GM21529 (cell line): ENCODE measurements around the gene ADGRV1.
"Not testable (repeated sequence)": the region's sequence is repeated elsewhere in the genome, so short reads cannot be mapped to it uniquely, and the experiment has no call there.

ENCODE experiments used
- ATAC-seq: cut with Tn5 transposase; IDR thresholded peaks from one replicate; pipeline ENCODE4 v1.9.1; 2021; ENCODE audit not compliant: unreplicated experiment

The ADGRV1 gene

DNA sequence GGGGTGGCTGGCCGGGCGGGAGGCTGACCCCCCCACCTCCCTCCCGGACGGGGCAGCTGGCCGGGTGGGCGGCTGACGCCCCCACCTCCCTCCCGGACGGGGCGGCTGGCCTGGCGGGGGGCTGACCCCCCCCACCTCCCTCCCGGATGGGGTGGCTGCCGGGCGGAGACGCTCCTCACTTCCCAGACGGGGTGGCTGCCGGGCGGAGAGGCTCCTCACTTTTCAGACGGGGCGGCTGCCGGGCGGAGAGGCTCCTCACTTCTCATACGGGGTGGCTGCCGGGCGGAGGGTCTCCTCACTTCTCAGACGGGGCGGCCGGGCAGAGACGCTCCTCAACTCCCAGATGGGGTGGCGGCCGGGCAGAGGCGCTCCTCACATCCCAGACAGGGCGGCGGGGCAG, 37.2 kb downstream of the ADGRV1 start:
- ATAC-seq = not testable (repeated sequence)

DNA sequence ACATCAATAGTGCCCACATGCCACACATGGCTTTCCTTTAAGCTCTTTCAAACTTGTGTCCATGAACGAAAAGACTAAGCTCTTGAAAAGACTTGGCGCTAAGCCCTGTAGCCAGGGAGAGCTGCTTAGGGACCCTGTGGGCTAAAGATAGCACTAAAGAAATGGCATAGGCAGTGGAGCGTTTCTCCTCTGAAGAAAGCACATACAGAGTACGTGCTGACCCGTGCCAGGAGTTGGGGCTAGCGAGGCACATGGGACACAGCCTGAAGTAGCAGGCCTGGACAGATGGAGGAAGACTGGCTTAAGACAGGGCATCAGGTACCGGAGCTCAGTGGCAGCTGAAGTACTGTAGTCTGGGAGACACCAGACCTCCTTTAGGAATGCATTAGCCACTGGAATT, 39.7 kb downstream of the ADGRV1 start:
- no peak for ATAC-seq

DNA sequence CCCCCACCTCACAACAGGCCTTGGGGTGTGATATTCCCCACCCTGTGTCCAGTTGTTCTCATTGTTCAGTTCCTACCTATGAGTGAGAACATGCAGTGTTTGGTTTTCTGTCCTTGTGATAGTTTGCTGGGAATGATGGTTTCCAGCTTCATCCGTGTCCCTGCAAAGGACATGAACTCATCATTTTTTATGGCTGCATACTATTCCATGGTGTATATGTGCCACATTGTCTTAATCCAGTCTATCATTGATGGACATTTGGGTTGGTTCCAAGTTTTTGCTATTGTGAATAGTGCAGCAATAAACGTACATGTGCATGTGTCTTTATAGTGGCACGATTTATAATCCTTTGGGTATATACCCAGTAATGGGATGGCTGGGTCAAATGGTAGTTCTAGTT, 41.7 kb downstream of the ADGRV1 start:
- ATAC-seq = not testable (repeated sequence)

DNA sequence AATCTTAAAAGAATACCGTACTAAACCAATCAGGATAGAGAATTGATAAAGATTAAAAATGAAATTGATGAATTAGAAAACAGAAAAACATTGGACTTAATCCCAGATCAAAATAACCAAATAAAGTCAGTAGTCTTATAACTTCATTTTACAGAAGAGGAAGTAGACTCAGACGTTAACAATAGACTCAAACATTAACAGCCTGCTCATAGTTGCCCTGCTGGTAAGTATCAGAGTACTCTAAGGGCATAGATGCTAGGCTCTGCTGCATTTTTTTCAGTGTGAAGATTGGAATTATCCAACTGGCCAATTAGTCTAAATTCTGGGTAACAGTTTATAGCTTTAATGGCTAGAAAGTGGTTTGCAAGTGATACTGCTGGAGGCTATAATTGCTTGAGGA, 42.9 kb downstream of the ADGRV1 start:
- no peak for ATAC-seq

DNA sequence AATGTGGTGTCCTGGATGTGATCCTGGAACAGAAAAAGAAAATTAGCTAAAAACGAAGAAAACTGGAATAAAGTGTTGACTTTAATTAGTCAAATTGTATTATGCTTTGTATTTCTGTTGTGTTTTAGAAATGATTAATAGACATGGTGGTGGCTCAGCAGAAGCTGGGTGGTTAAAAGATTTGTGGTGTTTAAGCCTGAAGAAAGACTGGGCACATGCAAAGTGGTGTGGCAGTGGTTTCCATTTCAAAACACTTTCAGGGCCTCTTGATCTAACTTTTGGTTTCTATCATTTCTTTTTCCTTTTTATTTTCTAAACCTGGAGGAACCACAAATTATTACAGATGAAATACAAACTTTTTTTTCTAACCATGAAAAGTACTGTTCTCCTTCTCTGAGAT, 44.1 kb downstream of the ADGRV1 start:
- peak; percentile 52 for ATAC-seq

DNA sequence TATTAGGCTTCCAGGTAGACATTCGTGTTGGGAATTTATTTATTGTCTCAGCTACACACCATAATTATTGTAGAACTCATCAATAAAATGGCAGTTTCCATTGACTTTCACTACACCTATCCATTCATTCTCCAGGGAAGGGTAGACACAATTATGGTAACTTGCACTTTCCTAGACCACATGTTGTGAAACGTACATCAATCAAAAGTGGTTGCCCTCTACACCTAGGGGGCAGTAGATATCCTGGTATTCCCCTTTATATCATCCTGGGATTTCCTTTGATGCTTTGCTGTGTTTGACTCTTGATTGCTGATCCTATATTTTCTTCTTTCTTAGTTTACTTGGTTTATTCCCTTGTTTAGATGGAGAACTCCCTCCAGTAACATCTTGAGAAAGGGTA, 47.9 kb downstream of the ADGRV1 start:
- ATAC-seq = no peak

DNA sequence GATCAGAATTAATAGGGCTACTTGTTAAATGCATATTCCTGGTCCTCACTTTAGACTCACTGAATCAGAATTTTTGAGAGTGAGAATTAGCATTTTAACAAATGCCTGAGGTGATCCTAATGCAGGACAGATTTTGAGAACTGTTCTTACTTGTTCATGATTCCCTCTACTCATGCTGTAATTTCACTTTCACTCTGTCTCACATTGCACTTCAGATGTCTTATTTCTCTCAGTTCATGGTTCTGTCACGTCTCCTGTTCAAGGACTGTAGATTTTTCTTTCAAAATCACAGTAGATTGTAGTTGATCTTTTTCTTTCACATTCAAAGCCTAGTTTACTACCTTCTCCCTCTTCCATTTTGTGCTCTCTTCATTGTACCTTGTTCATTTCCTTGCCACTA, 54.3 kb downstream of the ADGRV1 start:
- ATAC-seq = peak; percentile 97

DNA sequence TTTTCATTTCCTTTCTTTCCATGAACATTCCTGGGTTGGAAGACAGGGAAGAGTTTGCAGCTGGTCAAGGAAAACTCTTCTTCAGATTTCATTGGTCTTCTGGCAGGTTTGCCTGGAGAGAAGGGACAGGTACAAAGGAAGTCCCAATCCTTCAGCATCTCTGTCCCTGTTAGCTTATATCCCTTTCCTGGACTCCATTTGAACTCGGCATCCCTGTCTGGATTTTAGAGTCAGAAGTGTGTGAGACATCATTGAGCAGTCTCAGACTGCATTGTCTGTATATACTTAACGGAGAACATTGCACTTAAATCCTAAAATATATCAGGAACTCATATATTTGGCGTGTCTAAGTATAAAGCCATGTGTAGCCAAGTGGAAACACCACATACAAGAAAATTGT, 54.9 kb downstream of the ADGRV1 start:
- no peak for ATAC-seq

DNA sequence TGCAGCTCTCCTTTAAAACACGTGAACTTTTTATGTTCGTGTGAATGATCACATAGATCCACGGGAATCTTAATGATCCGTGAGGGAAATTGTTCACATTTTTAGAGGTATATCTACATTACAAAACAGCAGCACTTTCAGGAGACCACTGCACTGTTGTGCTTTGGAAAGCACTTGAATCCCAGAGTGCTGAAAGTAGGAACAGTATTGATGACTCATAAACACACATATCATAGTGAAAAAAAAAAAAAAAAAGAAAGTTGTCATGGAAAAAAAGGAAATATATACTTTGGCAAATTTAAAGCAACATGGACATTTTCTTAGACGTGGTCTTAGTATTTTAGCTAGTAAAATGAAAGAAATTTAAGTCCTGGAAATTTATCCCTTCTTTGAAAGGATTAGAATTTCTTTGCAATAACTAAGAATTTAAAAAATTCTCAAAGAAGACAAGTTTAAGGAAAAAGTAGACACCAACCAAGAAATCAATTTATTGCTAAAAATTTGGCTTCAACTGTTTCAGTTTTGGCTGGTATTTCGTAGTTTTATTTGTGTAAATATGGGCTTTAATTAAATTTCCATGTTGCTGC, 55.4 kb downstream of the ADGRV1 start:
- ATAC-seq = no peak

DNA sequence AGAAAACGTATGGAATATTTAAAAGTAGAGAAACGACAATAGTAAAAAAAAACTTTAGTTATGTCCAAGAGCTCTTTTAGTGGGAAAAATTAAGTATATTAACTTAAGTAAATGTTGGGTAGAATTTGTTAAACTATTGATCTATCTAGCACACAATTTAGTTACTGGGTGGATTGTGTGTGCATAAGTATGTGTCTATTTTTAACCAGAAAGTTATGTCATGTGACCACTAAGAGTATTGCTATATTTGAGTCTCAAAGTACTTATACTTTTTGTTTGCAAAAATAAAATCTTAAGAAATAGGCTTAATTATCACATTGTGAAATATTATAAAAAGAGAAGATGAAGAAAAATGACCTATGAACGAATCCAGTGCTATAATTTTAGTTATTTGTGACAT, 56.8 kb downstream of the ADGRV1 start:
- ATAC-seq = no peak

DNA sequence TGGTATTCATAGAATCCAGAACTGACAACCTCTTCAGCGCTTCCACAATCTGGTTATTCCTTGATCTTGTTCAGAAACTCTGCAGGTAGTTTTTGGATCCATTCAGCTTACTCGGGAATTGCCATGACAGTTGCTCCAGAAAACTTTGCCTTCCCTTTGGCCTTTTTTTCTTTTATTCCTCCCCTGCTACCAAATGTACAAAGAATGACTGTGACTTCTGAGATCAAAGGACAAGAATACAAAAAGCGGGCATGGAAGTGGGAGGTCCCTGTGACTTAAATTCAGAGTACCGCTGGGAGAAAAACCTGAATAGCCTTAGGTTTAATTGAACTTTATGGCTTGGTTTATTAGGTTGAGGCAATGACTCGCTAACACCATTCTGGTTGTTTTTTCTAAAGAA, 59.5 kb downstream of the ADGRV1 start:
- ATAC-seq = no peak

DNA sequence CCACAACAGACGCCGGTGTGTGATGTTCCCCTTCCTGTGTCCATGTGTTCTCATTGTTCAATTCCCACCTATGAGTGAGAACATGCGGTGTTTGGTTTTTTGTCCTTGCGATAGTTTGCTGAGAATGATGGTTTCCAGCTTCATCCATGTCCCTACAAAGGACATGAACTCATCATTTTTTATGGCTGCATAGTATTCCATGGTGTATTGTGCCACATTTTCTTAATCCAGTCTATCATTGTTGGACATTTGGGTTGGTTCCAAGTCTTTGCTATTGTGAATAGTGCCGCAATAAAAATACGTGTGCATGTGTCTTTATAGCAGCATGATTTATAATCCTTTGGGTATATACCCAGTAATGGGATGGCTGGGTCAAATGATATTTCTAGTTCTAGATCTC, 61.2 kb downstream of the ADGRV1 start:
- ATAC-seq = not testable (repeated sequence)

DNA sequence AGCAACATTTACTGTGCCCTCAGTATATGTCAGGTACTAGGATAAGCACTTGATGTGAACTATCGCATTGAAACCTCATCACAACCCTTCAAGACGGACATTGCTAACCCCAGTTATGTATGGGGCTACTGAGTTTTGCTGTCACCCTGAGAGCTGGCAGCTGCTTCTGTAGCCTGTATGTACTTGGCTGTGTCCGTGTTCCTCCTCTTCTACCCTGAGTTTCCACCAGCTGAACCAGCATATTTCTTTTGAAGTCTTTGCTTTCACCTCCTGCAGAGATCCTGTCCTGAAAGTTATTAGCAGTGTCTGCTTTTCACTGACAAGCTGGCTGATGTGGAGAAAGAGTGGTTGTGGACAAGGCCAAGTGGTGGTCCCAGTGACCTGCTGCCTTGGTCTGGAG, 63.3 kb downstream of the ADGRV1 start:
- no peak for ATAC-seq

DNA sequence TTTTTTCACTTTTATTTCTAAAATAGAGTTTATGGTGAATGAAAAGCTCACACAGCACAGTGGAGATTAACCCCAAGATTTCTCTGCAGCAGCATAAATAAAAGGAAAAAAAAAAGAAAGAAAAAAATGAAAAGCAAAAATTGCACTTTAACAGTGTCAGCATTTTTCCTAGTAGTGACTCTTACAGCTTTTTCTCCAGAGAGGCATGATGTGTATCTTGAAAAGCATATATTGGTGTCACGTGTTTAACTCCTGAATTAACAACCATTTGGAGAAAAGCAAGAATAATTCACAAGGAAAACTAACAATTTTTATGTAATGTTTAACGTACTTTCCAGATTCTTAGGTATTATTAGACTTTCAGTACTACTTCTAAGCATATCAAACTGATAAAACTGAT, 67.9 kb downstream of the ADGRV1 start:
- no peak for ATAC-seq

DNA sequence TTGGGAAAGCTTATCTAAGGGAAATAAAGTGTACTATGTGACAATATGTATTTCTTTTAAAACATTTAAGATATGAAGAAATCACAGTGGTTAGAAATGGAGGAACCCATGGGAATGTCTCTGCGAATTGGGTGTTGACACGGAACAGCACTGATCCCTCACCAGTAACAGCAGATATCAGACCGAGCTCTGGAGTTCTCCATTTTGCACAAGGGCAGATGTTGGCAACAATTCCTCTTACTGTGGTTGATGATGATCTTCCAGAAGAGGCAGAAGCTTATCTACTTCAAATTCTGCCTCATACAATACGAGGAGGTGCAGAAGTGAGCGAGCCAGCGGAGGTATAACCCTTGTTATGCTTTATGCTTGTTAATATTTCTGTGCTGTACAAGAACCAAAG, 69.9 kb downstream of the ADGRV1 start:
- no peak for ATAC-seq

DNA sequence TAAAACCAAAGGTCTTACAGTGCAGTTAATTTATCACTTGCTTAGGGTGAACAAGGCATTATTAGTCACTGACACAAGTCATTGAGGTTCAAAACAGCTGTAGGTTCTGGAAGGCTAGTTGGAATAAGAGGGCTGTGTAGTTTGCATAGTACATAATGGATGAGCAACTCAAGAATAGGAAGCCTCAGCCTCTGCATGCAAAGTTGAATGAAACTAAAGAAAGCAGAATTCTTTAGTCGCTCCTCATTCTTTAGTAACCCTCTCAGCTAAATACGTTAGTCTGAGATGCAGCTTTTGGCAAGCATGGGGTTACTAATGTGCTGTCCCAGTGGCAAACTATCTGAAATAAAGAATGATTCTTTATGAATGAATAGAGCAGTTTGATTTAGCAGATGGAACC, 74.2 kb downstream of the ADGRV1 start:
- no peak for ATAC-seq

DNA sequence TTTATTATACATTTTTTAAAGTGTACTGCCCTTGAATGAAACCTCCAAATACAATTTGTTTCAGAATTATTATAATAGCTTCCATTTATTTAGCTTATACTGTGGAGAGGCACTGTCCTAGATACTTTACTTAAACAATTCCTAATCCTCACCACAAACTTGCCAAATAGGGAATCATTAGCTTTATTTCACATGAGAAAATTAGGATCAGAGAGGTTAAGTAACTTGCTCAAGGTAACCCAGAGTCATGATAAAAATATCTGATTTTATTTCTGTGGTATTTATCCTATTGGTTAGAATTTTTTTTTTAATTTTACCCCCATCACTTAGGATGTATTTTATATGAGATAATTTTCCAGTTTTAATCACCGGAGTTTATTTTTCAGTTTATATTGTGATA, 78.4 kb downstream of the ADGRV1 start:
- ATAC-seq = no peak

DNA sequence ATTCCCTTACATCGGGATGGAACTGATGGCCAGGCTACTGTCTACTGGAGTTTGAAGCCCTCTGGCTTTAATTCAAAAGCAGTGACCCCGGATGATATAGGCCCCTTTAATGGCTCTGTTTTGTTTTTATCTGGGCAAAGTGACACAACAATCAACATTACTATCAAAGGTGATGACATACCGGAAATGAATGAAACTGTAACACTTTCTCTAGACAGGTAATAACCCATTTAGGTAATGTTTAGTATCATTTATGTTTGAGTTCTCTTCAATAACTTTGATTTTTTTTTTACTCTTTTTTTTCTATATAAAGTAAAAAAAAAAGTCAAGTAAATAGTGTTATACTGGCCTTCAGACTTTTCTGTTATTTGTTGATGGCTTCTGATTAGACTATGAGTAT, 79.1 kb downstream of the ADGRV1 start:
- ATAC-seq = no peak

DNA sequence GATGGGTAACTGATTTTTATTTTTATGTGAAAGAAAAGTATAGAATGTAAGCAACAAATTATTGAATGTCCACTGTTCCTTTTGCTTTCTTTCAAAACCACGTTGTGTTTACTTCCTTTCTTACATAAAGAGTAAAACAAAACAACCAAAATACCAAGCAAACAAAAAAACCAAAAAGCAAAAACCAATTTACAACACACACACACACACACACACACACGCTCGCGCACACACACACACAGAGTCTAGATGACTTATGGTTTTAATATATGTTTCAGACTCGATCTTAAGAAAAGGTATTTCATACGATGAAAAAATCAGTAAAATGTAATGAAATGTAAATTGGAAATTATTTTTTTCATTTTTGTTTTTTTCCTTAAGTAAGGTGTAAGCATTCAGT, 80.3 kb downstream of the ADGRV1 start:
- ATAC-seq = no peak

DNA sequence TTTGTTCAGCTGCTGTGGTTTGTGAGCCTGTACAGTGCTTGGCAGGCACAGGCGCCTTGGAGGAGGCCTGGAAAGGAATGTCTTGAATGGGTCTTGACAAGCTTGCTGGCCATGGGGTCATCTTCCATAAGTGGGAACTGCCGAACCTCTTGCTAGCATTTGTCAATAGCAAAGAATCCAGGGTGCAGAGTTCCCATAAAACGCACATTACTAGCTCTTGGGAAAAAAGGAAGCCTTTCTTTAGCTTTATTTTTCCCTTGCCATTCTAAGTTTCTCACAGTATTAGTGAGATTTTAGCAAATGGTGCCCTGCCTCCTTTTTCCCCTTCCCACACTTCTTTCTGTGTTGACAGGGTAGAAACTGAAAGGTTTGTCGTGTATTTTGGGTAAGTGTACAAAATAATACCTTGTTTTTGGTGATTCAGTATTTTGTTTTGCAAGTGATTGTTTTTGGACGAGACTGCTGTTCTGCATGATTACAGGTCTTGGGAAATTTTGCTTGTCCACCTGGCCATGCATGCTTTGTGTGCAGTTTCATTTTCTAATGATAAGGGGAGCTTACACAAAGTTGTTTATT, 82.0 kb downstream of the ADGRV1 start:
- peak; percentile 72 for ATAC-seq

DNA sequence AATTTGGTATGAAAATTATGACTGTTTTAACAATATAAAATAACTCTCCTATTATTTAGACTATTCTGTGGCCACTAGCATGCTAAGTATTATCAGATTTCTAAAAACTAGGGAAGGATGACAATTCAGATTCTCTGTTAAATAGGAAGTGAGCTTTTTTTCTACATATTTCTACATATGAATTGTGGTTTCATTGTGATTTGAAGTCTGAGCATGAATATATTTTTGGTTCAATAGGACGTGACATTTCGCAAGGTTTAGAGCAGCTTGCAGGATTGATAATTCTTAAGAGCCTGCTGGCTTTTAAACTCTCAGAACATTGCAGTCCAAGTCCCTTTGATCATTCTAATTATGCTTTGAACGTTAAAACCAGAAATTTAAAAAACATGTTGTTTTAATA, 82.9 kb downstream of the ADGRV1 start:
- ATAC-seq = no peak

DNA sequence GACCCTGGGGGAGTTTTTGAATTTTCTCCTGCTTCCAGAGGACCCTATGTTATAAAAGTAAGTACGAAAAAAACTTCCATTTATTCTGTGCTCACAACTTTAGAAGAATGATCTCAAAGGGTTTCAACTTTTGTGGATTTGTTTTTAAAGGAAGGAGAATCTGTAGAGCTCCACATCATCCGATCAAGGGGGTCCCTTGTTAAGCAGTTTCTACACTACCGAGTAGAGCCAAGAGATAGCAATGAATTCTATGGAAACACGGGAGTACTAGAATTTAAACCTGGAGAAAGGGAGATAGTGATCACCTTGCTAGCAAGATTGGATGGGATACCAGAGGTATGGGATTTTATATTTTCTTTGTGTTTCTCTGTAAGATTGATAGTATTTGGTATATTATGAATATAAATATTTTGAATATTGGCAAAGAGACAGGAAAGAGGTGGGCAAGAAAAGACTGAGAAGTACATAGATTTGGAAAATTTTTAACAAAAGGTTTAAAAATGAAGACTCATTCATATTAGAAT, 84.2 kb downstream of the ADGRV1 start:
- ATAC-seq = no peak

DNA sequence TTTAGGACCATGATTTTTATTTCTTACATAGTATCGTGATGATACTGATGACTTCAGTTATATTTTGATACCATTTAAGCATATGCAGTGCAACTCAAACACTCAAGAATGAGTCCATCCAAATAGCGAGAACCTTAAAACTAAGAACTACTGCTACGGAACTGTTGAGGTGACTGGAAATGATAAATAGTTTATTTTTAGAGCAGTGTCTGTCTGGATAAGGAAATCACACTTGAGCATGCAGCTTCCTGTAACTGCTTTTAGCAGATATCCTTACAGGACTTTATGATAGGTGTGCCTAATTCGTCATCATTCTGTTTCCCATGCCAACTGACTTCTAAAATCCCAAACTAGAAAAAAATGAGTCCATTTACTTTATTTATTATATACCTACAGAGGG, 85.5 kb downstream of the ADGRV1 start:
- no peak for ATAC-seq
